Activated T-helper 2 cell treated with anti-CD3 and anti-CD28 coated beads, Interferon-gamma antibody, Interleukin-2, Interleukin-4, amounts not matched to agents 10 μg/mL and 5 μg/mL and 100 μg/mL, durations not matched to agents 14 hours and 24 hours and 36 hours (primary cell): ENCODE data around the gene TRIM52. TPM values are rescaled to one million over a fixed set of nuclear protein-coding genes. Genes with fewer than 3 reads are reported as not detected.
A peak's percentile ranks its signal among the peaks of the same experiment; 100 is the strongest.
"Not testable (repeated sequence)": the region's sequence is repeated elsewhere in the genome, so short reads cannot be mapped to it uniquely, and the experiment has no call there.

Source experiments
- DNase-seq: peaks from one replicate; pipeline ENCODE4 v3.0.0; 2021; ENCODE audit warnings: low spot score
- H3K27ac Mint-ChIP-seq: one replicate; pipeline ENCODE4 v1.8.0; 2021; ENCODE audit warnings: mixed read lengths
- H3K27me3 Mint-ChIP-seq: one replicate; pipeline ENCODE4 v1.8.0; 2021; ENCODE audit warnings: low read depth, mixed read lengths
- H3K36me3 Mint-ChIP-seq: one replicate; pipeline ENCODE4 v1.8.0; 2021; ENCODE audit warnings: low read depth, mixed read lengths
- H3K4me1 Mint-ChIP-seq: one replicate; pipeline ENCODE4 v1.8.0; 2021; ENCODE audit warnings: low read depth, mixed read lengths
- H3K4me3 Mint-ChIP-seq: one replicate; pipeline ENCODE4 v1.8.0; 2021; ENCODE audit warnings: low read depth, mild to moderate bottlenecking, moderate library complexity, mixed read lengths
- H3K9me3 Mint-ChIP-seq: one replicate; pipeline ENCODE4 v1.8.0; 2021; ENCODE audit warnings: mixed read lengths
- intact Hi-C: fragments of 100-400 bp; cut with micrococcal nuclease; formaldehyde crosslinking; loops from one replicate; pipeline ENCODE4 v1.15.1; 2023
- total RNA-seq: library from RNA; stranded (reverse); gene quantifications from 2 replicates; pipeline ENCODE4 v1.2.3, GENCODE V29; 2022

Gene TRIM52
- total RNA-seq, 1 donor from 2014 or later: 16.9 TPM

GRCh38 chr5:181214249-181214648, 46.7 kb downstream of the TRIM52 start:
- intact Hi-C loops, H3K36me3 Mint-ChIP-seq, H3K9me3 Mint-ChIP-seq, H3K27ac Mint-ChIP-seq, H3K27me3 Mint-ChIP-seq, H3K4me3 Mint-ChIP-seq, DNase-seq: not testable (repeated sequence)
- H3K4me1 Mint-ChIP-seq: peaks cover 21% of the 10 kb centered on the region

- Mint-ChIP-seq H3K36me3 (no peaks in the 10 kb centered on the region), H3K9me3 (no peaks in the 10 kb centered on the region), H3K4me1 (peaks cover 22% of the 10 kb centered on the region), H3K27ac (no peak overlapping the region), H3K27me3 (peaks cover 2% of the 10 kb centered on the region), H3K4me3 (no peak overlapping the region)
- intact Hi-C loops: no loop called here
- DNase-seq: no peak
Observed at GRCh38 chr5:181212934-181213333, 48.0 kb downstream of the TRIM52 start.

- Mint-ChIP-seq H3K9me3 (no peaks in the 10 kb centered on the region), H3K36me3 (no peaks in the 10 kb centered on the region), H3K4me3 (no peak overlapping the region), H3K27me3 (peaks cover 5% of the 10 kb centered on the region), H3K27ac (no peak overlapping the region), H3K4me1 (peaks cover 20% of the 10 kb centered on the region)
- DNase-seq: no peak
- intact Hi-C loops: no loop called here
Observed at GRCh38 chr5:181212080-181212479, 48.9 kb downstream of the TRIM52 start.

- peaks cover 2% of the 10 kb centered on the region for H3K36me3 Mint-ChIP-seq
- H3K27me3 Mint-ChIP-seq: peaks cover 9% of the 10 kb centered on the region
- DNase-seq: no peak
- intact Hi-C loops: no loop called here
- no peak overlapping the region for H3K27ac Mint-ChIP-seq
- no peaks in the 10 kb centered on the region for H3K9me3 Mint-ChIP-seq
- no peak overlapping the region for H3K4me3 Mint-ChIP-seq
- peaks cover 24% of the 10 kb centered on the region for H3K4me1 Mint-ChIP-seq
Observed at GRCh38 chr5:181211208-181211607, 49.7 kb downstream of the TRIM52 start.

GRCh38 chr5:181210698-181211097, 50.2 kb downstream of the TRIM52 start:
- intact Hi-C loops, DNase-seq, H3K36me3 Mint-ChIP-seq, H3K9me3 Mint-ChIP-seq, H3K27ac Mint-ChIP-seq, H3K4me3 Mint-ChIP-seq: not testable (repeated sequence)
- Mint-ChIP-seq H3K4me1 (peaks cover 27% of the 10 kb centered on the region), H3K27me3 (peaks cover 14% of the 10 kb centered on the region)

GRCh38 chr5:181210148-181210547, 50.8 kb downstream of the TRIM52 start:
- H3K36me3 Mint-ChIP-seq, DNase-seq, intact Hi-C loops, H3K27ac Mint-ChIP-seq, H3K4me3 Mint-ChIP-seq, H3K9me3 Mint-ChIP-seq: not testable (repeated sequence)
- H3K27me3 Mint-ChIP-seq: peaks cover 16% of the 10 kb centered on the region
- peaks cover 30% of the 10 kb centered on the region for H3K4me1 Mint-ChIP-seq

GRCh38 chr5:181209006-181209405, 51.9 kb downstream of the TRIM52 start:
- not testable (repeated sequence) for H3K9me3 Mint-ChIP-seq, H3K36me3 Mint-ChIP-seq, H3K4me3 Mint-ChIP-seq, H3K27ac Mint-ChIP-seq, DNase-seq
- H3K4me1 Mint-ChIP-seq: peaks cover 30% of the 10 kb centered on the region
- intact Hi-C loops: loop anchor here (5.0 kb wide), 1 partner anchor 37 kb away; no protein-coding TSS in a partner anchor
- H3K27me3 Mint-ChIP-seq: peaks cover 18% of the 10 kb centered on the region

GRCh38 chr5:181207960-181208253, 53.0 kb downstream of the TRIM52 start:
- peaks cover 31% of the 10 kb centered on the region for H3K4me1 Mint-ChIP-seq
- peaks cover 2% of the 10 kb centered on the region for H3K36me3 Mint-ChIP-seq
- H3K27me3 Mint-ChIP-seq: peaks cover 24% of the 10 kb centered on the region
- peak overlapping the region; percentile 90 for H3K4me3 Mint-ChIP-seq
- DNase-seq: no peak
- H3K9me3 Mint-ChIP-seq: no peaks in the 10 kb centered on the region
- H3K27ac Mint-ChIP-seq: peak overlapping the region; percentile 92
- intact Hi-C loops: loop anchor here (1.0 to 5.0 kb wide), 4 partner anchors 10 to 36 kb away; no protein-coding TSS in a partner anchor

- Mint-ChIP-seq H3K4me3 (peak overlapping the region; percentile 90), H3K27ac (peak overlapping the region; percentile 92)
Observed at GRCh38 chr5:181207214-181207959, 53.6 kb downstream of the TRIM52 start.

GRCh38 chr5:181205761-181206649, 54.9 kb downstream of the TRIM52 start:
- peaks cover 27% of the 10 kb centered on the region for H3K27me3 Mint-ChIP-seq
- peaks cover 28% of the 10 kb centered on the region for H3K4me1 Mint-ChIP-seq
- peak overlapping the region; percentile 90 for H3K4me3 Mint-ChIP-seq
- peaks cover 2% of the 10 kb centered on the region for H3K36me3 Mint-ChIP-seq
- no peak for DNase-seq
- no peaks in the 10 kb centered on the region for H3K9me3 Mint-ChIP-seq
- intact Hi-C loops: loop anchor here (1.0 to 5.0 kb wide), 2 partner anchors 34 to 35 kb away; no protein-coding TSS in a partner anchor
- peak overlapping the region; percentile 92 for H3K27ac Mint-ChIP-seq

More at GRCh38 chr5:181207214-181207959, 53.6 kb downstream of the TRIM52 start:
- H3K27me3 Mint-ChIP-seq: peaks cover 24% of the 10 kb centered on the region
- peaks cover 31% of the 10 kb centered on the region for H3K4me1 Mint-ChIP-seq
- no peaks in the 10 kb centered on the region for H3K9me3 Mint-ChIP-seq
- H3K36me3 Mint-ChIP-seq: peaks cover 2% of the 10 kb centered on the region
- peak; percentile 74 for DNase-seq
- intact Hi-C loops: loop anchor here (1.0 to 5.0 kb wide), 4 partner anchors 11 to 35 kb away; no protein-coding TSS in a partner anchor
